NK-92 (cell line): Measurements from ENCODE around the gene CAMK2D.

Source experiments
- DNase-seq: peaks from one replicate; lab custom pipeline; 2025; ENCODE audit not compliant: unreplicated experiment; lab: John Stamatoyannopoulos, UW

The CAMK2D gene

DNA sequence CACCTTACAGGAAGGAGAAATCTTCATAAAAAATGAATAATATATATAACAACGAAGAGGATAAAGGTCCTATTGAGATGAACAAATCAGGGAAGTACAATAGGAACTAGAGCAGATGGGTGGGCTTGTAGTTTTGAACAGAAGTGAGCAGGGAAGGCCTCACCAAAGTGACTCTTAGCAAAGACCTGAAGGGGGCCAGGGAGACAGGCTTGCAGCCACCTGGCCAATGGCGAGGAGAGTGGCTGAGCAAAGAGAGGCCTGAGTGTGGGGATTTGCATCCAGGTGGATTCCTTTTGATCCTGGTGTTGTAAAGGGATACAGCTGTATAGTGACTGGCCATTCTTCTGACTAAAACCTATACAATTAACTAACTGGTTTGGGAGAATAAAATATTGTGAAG is 354.1 kb downstream of the CAMK2D start:
- no peak for DNase-seq

DNA sequence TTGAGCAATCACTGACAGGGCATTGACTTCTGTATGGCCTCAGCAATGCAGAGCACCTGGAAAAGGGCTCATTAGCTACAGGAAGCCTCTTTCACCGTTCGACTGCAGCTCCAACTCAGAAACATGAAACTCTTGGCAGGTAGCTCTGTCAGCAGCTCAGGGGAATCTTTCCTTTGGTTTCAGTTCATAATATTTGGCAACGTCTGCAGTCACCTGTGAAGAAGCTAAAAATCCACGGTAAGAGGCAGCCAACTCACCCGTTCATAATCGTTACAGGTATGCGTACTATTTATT is 354.9 kb downstream of the CAMK2D start:
- DNase-seq = no peak

DNA sequence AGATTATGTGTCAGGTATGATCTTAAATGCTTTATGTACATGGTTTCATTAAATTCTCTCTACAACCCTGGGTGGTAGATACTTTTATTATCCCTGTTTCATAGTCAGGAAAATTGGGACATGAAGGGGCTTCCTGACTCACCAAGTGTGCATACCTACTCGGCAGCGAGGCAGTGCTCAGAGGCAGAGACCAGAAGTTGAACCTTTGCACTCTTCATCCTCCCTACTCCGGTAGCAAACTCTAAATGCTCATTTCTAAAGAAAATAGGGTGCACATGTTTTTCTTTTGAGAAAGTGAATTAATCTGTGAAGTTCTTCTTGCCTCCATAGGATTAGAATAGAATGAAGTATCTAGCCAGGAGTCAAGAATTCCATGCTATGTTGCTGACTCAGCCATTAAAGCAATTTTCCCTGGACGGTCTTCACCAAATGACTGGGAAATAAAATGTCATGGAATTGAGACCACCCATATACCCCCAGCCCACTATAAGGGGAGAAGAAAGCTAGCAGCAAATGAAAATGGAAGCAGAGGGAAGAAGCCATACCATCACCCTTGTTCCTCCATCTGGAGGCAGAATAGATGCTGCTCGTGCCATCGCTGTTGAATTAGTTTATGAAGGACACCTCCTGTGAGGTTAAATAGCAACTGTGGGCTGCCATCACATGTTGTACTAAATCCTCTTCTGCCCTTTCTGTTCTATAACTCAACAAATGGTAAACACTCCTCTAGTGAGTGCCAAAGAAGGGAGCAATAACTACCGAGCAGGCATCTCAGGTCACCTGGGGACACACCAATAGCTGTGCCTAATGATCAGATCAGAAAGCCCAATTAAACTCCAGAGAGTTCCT is 355.4 kb downstream of the CAMK2D start:
- DNase-seq = no peak

DNA sequence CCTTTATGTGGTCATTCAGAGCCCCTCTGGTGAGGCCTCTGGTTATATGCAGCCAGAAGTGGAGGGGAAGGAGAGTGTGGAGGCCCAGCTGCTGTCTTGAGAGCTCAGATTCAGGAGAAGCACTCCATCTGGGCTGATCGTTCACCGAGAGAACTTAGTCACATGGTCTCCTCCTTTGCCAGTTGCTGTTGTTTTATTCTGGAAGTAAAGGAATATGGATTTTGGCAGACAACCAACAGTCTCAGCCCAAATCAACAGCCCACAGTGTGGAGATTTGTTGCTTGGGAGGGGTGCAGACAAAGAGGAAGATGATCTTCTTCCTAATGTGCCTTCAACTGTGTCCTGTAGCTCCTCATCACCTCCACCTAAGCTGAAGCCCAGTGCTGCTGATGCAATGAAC is 356.7 kb downstream of the CAMK2D start:
- no peak for DNase-seq

DNA sequence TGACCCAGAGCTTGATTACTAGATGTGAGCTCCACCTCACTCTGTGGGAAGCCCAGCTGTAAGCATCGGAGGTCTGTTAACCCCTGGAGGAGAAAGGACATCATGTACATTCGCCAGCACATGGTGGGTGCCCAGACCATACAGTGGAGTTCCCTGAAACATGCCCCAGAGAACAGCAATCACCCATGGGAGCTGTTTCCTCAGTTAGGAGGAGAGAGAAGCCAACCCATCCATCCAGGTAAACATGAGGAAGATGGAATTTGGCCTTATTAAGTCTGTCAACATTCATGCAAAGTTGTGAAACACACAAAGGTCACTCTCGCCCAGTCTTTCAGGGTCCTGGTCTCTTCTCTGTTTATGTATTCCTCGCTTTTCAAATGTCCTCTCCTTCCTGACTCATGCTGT is 357.4 kb downstream of the CAMK2D start:
- no peak for DNase-seq
